LoVo (cell line): ENCODE results near the gene SLC17A1.

Experiments
- DNase-seq: peaks from one replicate; pipeline ENCODE4 v3.0.0-alpha.2; 2016; ENCODE audit warnings: low spot score

SLC17A1 gene

DNA sequence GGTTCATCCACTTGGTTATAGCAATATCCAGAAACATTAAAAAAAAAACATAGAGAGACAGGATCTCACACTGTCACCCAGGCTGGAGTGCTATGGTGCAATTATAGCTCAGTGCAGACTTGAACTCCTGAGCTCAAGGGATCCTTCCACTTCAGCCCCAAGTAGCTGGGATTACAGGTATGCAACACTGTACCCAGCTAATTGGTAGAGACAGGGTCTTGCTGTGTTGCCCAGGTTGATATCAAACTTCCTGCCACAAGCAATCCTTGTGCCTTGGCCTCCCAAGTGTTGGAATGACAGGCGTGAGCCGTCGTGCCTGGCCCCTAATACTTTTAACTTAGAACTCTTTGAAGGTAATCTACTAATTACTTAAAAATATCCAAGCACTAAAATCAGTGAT, 818 bp upstream of the SLC17A1 start:
- DNase-seq, result no peak

DNA sequence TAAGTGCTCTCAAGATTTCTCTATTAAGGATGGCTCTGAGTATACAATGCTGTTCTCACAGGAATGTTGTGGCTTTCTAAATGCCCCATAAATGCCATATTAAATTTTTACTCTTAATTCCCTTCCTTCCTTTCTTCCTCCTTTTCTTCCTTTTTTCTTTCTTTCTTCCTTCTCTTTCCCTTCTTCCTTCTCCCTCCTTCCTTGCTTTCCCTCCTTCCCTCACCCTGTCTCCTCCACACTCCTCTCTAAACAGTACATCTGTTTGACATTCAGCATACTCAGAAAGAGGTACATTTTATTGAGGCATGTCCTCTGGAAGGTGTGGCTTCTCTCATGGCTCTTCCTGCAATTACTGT, 433 bp upstream of the SLC17A1 start:
- DNase-seq, result no peak

DNA sequence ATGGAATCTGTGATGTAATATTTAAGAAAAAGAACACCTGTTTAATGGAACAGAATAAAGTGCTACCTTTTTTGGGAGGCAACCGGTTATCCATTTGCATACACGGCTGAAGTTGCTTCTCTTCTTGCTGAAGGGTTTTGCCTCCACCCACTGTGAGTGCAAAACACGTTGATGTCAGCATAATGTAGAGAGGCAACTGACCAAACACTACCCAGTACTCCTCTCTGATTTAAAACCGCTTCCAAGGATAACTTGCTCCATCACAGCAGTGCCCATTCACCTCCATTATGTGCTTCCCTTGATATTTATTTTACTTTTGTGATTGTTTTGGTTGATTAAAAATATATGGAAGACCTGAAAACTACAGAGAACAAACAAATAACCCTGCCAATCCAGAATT, 1.4 kb downstream of the SLC17A1 start:
- no peak for DNase-seq

DNA sequence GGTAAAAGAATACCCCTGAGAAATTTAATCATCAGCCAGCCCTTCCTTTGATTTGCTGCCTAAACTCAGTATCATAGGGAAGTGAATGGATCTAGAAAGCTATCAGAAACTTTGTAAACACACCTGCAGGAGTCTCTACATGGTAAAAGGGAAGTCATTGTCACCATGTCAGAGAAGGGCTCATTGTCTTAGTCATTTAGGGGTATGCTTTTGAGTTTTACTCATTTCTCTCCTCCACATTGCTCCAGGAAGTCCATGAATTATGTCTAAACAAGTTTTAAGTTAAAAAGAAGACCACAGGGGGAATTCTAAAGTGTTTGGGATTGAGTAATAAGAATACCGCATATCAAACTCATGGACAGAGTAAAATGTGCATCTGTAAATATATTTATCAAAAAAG, 2.5 kb downstream of the SLC17A1 start:
- DNase-seq, result no peak

DNA sequence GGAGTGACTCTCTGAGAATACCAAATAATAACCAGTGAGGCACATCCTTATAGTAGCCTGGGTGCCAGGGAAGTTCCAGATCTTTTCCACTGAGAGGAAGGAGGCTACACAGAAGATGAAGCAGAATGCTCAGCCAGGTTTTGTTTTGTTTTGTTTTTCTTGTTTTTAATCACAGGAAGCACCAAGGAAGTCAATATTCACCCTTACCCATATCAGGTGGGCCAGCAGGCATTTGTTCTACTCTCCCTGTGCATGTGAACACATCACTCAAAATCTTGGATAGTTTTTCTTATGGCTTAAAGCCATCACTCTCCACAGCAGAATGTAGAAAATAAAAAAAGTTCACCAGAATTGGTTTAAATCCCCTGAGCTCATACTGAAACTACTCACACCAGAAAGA, 10.5 kb downstream of the SLC17A1 start:
- DNase-seq, result no peak

DNA sequence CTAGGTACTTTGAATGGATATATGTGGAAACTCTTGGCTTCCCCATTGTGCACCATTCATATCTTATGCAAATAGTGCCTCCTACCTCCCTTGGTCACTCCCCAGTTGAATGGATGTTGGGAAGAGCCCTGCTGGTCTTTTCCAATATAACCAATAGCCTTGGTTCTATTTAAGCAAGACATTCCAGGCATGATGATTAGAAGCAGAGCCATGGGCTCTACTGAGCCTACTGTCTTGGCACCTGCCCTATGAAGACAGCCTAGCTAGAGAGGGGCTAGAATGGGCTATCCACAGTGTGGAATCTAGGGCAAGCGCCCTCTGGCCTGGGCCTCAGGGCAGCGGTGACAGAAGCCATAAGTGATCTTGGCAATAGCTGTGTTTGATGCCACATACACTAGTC, 15.6 kb downstream of the SLC17A1 start:
- DNase-seq, result no peak

DNA sequence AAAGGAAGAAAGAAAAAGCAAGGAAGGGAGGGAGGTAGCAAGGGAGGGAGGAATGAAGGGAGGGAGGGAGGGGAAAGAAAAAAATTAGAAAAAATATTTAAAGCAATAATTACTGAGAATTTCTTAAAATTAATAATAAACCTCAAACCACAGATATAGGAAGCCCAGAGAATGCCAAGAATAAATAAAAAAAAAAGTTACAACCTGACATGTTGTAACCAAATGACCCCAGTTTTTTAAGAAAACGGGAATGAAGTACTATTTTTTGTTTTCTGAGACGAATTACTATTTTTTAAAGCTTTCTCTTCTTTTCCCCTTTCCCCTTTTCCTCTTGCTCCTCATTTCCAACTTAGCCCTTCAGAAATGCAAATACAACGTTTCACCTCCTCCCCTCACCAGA, 16.7 kb downstream of the SLC17A1 start:
- no peak for DNase-seq

DNA sequence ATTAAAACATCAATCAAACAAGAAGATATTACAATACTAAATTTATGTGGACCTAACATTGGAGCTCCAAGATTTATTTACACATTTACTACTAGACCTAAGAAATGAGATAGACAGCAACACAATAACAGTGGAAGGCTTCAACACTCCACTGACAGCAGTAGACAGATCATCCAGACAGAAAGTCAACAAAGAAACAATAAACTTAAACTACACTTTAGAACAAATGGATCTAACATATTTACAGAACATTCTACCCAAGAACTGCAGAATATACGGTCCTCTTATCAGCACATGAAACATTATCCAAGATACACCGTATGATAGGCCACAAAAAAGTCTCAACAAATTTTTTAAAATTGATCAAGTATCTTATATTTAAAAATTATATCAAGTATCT, 27.0 kb downstream of the SLC17A1 start:
- no peak for DNase-seq

DNA sequence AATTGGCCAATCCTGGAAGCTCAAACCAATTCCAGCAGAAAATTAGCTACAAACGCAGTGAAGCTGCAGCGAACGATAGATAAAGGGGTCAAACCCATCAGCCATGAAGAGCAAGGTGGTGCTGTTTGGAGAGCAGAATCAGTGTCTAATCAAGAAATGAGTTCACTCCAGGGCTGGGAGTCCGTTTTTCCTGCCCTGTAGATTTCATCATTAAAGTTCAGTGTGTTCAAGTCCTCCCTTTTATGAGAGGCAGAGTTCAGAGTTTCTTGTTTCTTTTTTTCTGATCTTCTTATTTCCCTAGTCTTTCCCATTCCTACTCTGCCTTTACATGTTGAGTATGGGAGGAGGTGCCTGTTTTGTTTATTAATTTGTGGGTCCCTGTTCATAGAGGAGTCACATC, 30.4 kb downstream of the SLC17A1 start:
- no peak for DNase-seq

DNA sequence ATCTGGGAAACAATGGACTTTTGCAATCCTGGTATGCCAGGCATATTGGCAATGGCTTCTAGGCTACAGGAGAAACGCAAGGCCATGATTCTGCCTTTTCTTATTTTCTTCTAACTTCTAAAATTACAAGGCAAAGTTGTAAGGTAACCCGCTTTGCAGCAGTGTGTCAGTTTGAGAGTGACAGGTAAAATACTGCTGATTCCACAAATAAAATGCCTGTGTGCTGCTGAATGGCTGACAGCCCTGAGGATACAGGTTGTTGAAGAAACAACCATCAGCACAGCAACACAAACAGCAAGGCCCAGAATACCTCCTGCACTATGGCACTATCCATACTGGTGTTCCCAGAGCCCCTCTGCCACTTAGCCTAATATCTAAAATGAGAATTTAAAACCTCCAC, 37.1 kb downstream of the SLC17A1 start:
- DNase-seq, result no peak

DNA sequence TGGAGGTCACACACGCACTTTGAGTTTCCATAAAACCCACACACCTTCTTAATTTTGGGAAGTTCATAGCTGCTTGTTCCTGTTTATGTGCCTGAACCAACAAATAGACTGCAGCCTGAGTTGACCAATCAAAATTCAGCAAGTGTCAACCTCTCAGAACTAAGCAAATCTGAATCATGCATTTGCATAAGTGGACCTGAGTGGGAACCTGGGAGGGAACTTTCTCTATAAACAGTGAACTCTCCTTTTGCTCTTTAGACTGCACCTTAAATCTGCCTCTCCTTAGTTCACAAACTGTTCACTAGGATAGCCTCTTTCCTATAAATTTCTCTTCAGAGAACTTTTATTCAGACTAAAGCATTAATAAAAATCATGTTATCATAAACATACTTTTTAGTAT, 37.9 kb downstream of the SLC17A1 start:
- no peak for DNase-seq

DNA sequence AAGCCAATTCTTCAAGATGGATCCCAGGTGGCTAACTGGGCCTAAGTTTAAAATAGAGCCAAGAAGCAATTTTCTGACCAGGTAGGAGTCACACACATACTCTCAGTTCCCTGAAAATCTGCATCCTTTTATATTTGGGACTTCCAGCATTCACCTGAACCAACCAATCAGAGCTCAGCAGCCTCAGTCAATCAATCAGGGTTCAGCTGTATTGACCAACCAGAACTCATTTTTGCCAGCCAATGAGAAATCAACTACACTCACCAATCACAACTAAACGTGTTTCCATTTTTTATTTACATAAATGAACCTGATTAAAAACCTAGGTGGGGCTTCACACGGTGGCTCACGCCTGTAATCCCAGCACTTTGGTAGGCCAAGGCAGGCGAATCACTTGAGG, 39.8 kb downstream of the SLC17A1 start:
- DNase-seq, result no peak

DNA sequence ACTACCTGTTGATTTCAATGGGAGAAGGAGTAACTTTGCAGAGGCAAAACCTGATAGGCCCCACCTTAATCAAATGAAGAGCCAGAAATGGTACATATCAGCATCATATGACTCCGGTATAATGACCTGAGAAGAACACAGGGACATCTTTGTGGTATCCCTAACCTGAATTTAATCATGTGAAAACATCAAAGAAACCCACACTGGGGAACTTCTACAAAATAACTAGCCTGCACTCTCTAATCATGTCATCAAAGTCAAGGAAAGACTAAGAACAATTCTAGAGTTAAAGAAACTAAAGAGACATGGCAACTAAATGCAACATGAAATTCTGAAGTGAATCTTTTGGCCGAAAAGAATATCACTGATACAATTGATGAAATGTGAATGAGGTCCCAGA, 42.4 kb downstream of the SLC17A1 start:
- DNase-seq, result no peak

DNA sequence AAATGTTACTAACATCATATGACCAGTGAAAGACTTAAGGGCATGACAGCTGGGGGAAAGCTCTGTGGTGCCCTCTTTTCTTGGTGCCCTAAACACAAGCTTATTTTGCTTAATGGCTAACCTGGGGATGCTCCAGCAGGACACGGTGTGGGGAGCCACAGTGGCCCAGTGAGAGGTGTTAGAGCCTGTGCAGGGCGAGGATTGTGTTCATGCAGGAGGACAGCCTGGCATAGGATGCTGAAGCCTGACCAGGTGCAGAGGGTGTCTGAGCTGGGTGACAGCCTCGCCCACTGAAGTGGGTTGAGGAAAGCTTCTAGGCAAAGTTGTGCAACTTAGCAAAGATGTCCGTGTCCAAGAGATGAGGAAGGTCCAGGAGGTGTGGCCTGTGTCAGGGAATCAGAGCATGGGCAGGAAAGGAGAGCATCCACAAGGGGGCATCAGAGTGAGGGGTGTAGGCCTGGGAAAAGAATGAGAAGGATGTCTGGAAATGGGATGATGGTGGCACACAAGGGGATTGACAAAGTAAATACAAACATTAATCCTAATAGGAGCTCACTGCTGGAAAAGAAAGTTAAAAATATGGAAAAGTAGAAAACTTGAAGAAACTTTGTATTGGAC, 43.4 kb downstream of the SLC17A1 start:
- DNase-seq, result peak; percentile 15

DNA sequence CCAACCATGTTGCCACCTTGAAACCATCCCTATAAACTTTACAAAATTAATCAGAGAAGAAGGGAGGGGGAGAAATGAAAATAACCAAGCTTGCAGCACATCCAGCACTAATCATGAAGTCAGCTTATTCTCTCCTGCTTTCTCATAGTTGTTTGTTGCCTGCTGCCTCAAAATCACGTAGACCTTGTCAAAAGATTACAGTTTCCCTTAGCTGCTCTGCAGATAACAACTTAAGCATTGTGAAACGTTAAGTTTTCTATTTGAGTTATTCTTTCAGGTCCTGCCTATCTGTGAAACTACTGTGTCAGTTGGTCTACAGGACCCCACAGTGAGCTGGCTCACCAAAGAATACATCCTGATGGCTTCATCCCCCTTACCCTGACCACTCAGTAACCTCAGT, 44.4 kb downstream of the SLC17A1 start:
- no peak for DNase-seq

DNA sequence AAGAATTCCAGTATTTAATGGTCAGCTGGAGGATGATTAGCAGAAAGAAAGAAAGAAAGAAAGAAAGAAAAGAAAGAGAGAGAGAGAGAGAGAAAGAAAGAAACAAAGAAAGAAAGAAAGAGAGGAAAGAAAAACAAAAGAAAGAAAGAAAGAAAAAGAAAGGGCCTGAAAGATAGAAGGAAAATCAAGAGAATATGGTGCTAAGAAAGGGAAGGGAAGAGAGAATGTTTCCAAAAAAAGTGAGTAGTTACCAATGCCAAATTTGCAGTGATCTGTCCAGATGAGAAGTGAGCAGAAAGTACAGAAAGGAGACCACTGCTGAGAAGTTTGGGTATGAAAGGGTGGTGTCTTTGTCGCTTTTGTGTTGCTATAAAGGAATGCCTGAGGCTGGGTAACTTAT, 50.7 kb downstream of the SLC17A1 start:
- DNase-seq, result no peak

DNA sequence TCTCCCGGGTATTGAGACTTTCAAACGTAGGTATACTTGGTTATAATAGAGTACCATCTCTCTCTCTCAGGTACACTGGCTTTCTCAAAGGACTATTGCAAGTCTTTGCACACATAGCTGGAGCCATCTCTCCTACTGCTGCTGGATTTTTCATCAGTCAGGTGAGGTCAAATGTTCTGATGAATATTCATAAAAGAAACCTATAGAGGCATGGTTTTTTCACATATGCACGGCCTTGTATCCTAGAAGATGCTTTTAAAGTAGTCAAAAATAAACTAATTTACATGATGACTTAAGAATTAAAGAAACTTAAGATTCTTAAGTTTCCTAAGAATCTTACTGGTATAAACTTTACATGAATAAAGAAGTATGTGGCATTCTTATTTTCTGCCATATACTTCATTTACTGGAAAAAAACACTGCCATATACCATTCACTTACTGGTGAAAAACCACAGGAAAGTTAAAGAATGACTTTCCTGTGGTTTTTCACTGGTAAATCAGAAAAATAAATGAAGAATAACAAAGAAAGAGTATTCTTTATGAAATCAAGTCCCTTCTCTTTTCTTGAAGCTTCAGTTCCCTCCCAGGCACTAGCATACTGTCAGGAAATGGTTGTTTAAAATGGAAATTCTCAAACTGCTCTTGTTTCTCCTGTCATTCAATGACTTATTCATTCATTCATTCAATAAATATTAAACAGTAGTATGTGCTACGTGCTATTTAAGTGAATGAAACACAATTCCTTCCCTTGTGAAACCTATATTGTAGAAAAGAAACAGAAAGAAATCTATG, 53.8 kb downstream of the SLC17A1 start:
- no peak for DNase-seq

DNA sequence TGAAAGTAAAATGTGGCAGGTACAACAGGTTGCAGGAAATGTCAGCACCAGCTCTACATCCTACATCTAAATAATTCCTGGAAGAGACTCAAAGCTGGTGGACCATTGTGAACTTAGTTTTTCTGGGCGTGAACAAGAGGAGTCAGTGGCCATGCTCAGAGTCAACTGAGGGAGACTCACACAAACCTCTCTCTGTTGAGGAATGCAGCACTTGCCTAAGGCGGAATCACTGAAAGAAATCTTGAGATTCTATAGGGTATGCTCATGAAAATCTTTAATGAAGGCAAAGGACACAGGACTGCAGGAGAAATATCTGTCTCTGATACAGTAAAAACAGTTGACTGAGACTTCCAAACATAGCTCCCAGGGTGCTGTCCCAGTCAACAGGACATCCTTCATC, 54.8 kb downstream of the SLC17A1 start:
- DNase-seq, result no peak

DNA sequence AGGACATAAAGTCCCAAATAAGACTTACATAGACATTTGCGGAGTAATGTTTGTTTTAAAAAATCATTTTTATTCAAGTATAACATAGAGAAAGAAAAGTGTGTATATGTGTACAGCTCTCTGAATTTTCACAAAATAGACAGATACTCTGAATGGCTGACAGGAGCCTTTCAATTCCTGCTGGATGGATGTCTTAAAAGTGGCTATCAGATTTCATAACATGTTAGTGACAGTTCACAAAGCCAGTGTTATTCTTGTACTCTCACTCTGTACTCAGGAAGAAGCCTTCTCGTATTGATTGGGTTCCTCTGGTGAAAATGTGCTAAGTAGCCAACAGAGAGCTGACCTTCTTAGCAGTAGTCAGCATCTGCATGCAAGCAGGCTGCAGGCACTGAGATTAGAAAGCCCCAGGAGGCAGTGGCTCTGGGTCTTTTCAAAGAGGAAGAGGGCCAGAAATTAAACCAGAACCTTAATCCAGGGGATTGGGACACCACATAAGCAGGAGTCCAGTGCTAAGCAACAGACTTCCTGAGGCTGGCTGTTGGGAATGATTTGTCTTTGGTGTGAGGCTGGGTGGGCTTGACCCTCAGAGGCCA, 57.6 kb downstream of the SLC17A1 start:
- no peak for DNase-seq

DNA sequence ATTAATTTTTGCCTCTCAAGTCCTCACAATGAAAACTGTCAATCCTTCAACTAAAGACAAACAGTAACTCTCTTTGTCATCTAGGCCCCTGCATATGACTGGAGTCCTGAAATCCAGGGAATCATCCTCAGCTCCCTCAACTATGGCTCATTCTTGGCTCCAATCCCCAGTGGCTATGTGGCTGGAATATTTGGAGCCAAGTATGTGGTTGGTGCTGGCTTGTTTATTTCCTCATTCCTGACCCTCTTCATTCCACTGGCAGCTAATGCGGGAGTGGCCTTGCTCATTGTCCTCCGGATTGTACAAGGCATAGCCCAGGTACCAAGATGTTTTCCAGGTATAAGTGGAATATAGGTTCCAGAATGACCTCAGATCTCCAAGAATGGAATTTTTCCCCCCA, 61.9 kb downstream of the SLC17A1 start:
- peak; percentile 49 for DNase-seq

DNA sequence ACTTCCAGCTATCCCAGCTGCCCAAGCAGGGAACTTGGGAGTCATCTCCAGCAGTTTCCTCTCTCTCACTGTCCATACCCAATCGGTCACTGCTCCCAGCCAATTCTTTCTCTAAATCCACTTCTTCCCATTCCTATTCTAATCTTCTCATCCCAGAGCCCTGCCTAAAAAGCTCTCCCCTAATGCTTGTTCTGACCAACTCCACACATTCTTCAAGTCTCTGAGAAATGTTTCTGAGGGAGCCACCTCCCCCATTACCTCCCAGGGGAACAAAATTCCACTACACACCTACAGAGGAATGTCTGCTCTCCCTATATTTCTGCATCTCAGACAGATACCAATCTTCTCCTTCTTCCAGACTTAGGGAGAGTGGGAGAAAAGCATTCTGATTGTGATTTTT, 63.3 kb downstream of the SLC17A1 start:
- no peak for DNase-seq

DNA sequence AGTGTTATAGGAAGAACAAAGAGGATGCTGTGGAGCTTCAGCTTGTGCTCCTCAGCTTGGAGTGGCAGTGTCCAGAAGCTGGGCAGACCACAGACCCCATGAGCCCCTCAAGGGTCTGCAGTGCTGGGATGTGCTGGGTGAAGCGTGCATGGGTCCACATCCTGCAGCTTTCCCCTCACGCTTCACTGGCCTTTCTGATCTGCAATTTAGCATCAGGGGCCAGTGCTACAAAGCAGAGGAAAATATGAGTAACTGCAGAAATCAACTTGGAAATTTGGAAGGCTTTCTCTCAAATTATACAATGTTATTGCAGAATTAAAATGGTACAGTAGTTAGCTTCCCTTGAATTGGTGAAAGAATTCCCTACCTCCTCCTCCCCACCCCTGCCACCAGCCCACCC, 67.2 kb downstream of the SLC17A1 start:
- DNase-seq, result no peak

DNA sequence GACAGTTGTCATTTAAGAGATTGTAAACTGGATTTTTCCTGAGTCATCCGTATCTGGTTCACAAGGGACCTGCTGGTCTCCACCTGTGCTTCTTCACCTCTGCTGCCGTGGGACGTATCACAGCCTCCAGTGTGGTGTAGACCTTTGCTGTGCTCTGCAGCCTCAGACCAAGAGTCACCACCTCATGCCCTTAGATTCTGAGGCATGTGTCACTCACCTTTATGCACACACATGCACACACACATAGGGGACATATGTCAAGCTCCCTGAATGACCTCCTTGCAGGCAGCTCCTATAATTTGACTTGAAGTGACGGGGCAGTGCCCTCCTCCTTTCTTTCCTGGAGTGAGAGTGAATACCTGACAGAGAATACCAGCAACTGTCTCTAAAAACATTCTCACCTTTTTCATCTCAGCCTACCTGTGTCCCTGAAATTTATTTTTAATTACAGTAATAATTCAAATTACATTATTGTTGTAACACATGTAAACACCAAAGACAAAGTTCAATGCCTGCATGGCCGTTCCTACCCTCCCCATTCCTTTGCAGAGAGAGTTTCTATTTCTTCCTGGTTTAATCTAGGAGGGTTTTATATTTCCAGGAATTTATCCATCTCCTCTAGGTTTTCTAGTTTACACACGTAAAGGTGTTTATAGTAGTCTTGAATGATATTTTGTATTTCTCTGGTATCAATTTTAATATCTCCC, 73.8 kb downstream of the SLC17A1 start:
- DNase-seq, result no peak
